GM19372 (cell line): Measurements from ENCODE around the gene PKHD1.

ENCODE experiments used
- ATAC-seq: cut with Tn5 transposase; IDR thresholded peaks from one replicate; pipeline ENCODE4 v1.9.1; 2021; ENCODE audit warnings: mild to moderate bottlenecking, low read depth, moderate library complexity; ENCODE audit not compliant: unreplicated experiment

Gene PKHD1, protein sequence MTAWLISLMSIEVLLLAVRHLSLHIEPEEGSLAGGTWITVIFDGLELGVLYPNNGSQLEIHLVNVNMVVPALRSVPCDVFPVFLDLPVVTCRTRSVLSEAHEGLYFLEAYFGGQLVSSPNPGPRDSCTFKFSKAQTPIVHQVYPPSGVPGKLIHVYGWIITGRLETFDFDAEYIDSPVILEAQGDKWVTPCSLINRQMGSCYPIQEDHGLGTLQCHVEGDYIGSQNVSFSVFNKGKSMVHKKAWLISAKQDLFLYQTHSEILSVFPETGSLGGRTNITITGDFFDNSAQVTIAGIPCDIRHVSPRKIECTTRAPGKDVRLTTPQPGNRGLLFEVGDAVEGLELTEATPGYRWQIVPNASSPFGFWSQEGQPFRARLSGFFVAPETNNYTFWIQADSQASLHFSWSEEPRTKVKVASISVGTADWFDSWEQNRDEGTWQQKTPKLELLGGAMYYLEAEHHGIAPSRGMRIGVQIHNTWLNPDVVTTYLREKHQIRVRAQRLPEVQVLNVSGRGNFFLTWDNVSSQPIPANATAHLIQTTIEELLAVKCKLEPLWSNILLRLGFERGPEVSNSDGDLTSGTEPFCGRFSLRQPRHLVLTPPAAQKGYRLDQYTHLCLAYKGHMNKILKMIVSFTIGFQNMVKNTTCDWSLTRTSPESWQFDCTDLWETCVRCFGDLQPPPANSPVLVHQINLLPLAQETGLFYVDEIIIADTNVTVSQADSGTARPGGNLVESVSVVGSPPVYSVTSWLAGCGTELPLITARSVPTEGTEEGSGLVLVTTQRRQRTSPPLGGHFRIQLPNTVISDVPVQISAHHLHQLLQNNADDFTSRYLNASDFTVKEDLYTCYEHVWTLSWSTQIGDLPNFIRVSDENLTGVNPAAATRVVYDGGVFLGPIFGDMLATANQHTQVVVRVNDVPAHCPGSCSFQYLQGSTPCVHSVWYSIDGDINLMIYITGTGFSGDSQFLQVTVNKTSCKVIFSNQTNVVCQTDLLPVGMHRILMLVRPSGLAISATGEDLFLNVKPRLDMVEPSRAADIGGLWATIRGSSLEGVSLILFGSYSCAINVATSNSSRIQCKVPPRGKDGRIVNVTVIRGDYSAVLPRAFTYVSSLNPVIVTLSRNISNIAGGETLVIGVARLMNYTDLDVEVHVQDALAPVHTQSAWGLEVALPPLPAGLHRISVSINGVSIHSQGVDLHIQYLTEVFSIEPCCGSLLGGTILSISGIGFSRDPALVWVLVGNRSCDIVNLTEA (N-terminal part only)

DNA sequence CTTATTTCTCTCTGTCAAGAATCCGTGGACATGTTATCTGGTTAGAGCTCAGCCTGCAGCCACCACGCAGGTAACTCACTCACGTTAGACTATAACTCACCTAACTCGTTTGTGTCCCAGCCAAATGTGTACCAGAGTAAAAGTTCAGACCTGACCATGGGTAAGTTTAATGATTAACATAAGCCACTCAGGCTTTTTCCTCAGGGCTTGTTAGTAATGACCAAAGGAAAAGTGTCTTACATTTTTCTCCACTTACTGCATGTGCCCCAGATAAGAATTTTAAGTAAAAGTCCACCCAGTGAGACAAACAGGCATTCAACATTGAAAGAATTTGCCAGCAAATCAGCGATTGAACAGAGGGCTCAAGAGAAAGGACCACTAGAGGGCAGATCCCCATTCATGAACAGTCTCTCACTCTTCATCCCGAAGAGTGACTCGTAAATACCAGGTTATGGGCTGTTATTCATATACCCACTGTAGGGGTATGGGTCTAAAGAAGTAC lies at the start of gene PKHD1:
Gene PKHD1 (minus strand): TSS at position 116 of the 502 bp plus-strand sequence. CDS start 2,680 bp downstream, outside the sequence.
- ATAC-seq: no peak

DNA sequence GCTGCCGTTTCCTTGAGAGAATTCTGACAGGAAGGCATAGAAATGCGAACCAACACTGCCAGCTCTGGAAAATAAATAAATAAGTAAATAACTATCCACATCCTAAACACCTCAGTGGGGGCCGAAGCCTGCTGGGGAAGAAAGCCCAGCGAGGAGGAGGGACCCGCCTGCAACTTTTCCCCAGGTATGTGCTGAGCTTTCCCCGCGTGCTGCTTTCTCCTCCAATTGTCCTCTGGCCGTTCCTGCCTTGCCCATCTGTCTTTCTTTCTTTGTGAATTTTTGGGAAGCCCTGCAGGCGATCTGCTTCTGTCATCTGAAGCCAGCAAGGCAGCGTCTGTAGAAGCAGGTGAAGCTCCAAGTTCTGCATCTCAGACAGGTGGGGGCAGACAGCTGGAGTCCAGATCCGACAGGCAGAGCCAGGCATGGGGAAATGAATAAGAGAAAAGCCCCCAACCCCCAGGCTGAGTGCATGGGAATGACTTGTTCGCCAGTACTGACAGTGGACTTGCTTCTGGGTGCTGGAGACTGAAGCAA lies 49.6 kb upstream of the PKHD1 start:
- no peak for ATAC-seq

DNA sequence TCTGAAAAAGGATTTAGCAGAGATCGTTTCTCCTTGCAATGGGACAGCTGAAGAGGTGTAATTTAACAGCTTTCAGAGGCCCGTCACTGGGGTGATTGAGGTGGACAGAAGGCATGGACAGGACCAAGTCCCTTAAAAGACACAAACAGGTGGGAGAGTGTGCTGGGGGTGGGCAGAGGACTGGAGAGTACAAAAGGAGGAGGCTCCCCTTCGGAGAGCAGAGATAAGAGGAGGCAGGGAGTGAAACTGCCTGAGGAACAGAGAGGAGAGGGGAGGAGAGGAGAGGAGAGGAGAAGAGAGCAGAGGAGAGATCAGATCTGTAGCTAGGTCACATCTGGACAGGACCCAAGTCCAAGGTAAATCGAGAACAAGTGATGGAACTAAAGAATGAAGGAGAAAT lies 48.6 kb upstream of the PKHD1 start:
- ATAC-seq: no peak

DNA sequence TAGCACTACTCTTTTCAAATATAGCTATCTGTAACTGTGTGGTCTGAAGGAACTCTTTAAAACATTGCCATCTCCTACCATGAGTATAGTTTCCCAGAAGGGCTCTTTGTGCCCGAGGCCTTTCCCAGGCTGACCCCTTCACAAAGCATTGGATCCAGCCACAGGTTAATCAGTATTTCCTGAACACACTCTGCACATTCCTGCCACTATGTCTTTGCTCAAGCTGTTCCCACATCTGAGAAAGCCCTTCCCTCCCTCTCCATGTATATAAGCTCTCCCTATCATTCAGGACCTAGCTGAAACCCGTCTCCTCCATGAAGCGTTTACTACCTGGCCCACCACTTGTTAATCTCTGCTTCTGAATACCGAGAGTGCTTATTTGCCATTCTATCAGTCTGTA lies 47.8 kb upstream of the PKHD1 start:
- no peak for ATAC-seq

DNA sequence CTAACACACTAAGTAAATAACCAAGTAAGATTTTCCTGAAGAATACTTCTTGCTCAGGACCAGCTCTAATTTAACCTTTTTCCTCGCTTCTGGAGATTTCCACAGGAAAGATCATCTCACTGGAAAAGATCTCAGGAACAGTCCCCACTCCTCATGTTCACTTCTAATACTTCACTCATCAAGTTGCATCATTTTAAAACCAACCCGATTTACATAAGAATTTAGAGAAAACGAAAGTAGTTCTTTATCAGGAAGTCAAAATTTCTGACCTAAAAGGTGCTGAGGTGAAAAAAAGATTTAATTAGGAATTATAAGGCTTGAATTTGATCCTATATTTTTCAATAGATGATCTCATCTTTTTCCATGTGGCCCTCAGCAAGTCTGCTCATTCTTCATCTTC lies 46.6 kb upstream of the PKHD1 start:
- ATAC-seq: no peak

DNA sequence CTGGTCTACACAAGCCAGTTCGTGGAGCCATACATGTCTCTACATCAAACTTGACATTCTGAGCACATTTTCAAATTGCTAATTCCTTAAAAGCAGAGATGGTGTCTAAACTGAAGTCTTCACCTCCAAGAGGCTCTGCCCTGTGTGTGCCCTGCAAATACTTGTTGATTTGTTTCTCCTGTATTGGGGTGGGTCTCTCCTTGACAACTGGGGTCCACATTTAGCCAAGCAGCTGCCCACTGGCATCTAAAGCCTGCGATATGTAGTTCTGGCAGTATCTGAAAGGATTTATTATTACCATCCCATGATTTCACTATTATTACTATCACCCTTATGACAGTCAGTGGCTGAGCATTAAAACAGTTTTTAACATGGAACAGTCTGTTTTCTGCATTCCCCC lies 45.9 kb upstream of the PKHD1 start:
- ATAC-seq: no peak

DNA sequence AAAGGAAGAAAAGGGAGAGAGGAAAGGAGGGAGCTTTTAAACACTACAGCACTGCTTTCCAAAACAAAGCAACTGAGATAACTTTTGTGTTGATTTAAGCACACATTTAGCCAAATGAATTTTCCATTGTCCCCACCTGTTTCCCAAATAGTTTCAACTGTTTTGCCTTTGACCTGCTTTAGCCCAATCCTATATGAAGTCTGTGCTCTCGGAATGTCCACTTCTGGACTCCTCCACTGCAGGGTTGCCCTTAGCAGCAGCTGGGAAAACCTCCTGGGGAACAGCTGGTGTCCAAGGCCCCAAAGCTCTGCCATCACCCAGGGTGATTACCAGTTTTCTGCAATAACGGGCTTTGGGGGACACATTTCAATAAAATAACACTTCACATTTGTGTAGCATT lies 44.9 kb upstream of the PKHD1 start:
- no peak for ATAC-seq

DNA sequence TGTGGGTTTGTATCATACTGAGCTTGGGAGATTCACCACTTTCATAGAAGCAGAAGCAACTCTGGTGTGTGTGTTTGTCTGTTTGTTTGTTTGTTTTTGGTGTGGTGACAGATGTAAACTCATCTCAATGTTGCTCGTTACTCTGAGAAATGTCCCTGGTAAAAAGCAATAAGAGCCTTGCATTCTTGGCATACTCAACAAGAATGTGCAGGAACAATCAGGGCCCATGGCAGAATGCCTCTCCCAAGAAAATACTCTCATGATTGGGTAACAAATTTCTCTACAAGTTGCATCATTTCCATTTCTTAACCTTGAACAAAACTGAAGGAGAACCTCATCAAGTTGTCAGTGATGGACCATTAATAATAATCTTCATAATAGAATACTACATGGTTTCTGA lies 43.0 kb upstream of the PKHD1 start:
- no peak for ATAC-seq

DNA sequence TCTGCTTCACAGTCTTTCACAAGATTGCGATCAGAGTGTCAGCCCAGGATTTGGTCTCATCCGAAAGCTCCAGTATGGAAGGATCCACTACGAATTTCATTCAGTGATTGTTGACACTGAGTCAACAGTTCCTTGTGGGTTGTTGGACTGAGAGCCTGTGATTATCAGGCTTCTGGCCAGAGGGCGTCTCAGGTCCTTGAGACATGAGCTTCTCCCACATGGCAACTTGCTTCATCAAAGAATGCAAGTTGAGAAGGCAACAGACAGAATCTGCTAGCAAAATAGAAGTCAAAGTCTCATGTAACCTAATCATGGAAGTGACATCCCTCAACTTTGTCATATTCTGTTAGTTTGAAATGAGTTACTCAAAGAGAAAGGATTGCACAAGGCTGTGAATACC lies 40.5 kb upstream of the PKHD1 start:
- no peak for ATAC-seq

DNA sequence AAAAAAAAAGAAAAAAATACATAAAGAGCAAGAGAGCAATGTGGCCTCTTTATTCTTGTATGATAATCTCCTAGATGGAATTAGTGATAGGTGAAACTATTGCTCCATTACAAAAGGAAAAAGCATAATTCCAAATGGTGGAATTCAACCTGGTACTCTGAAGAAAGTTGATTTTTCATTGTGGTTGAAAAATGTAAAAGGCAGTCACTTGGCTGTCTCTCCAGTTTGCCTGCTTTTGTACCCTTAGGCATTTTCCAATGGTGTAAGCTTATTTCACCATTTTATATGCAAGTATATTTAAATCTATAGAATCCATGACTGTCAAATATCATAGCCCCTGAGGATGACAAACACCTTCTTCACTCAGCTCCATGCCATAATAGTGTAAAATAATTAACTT lies 38.8 kb upstream of the PKHD1 start:
- no peak for ATAC-seq

DNA sequence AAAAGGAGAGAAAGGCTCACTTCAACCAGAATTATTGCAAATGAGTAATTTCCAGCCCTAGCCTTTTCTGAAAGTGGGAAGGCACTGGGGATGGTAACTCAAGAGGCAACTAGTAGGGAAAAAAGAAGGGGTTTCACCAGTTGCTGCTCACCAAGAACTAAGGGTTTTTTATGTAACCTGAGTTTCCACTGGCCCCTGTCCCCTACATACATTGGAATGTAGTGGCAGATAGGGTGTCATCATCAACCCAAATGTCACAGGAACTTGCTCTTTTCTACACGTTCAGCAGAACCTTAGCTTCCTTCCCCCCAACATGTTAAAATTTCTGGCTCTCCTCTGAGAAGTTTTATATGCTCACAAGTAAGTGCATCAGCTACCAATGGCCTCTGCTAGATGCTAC lies 38.2 kb upstream of the PKHD1 start:
- no peak for ATAC-seq

DNA sequence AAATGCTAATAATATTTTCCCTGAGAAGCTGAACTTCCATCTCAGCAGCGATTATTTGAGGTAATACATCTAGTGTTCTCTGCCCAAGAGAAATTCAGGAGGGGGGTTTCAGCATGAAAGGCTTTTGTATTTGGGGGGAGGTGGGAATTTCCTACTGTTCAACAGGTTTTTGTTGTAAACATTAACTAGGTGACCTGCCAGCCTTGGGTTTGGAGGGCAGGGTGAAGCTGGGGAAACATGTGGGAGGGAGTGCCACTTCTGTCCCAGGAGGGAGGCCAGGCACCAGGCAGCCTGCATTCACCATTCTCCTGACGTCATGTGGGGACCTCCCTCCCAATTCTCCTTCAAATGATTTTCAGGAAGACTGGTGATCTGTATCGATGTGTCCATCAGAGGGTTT lies 37.7 kb upstream of the PKHD1 start:
- ATAC-seq: no peak

DNA sequence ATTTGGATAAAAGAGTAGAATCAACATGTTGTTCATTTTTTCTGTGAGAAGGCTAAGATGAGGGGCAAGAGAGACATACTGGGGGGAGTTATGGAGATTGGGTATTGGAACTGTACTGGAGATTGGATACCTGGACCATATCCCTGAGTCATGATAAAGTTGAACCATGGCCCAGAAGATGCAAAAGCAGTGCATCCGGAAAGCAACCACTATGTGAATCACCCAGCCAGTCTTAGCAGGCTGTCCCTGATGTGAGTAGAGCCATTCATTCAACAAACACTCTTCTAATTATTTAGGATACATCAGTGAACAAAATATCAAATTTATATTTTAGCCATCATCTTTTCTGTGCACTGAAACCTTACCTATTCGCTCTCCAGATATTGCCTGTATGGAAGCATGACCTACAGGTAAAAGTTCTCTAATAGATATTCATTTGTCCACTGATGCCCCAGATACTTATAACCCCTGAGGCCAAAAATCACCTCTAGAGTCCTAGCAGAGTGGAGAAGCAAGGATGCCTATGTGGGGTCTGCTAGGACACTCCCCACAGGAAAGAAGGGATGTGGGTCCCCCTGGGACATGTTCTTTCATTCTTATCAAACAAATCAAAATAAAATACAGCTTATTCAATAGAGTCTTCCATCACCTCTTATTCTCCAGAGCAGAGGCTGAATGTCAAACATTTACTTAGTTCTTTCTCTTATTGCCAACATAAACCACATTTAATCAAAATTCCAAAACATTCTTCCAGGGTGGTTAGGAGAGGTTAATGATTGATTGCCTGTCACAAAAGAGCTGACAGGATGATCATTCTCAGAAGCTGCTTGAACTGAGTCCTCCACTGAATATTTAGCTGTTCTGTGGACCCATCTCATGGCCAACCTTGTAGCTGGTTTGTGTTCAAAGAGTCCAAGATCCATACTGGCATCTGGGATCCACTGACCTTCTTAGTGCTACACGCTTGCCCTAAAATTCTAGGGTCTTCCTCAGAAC lies 37.0 kb upstream of the PKHD1 start:
- no peak for ATAC-seq

DNA sequence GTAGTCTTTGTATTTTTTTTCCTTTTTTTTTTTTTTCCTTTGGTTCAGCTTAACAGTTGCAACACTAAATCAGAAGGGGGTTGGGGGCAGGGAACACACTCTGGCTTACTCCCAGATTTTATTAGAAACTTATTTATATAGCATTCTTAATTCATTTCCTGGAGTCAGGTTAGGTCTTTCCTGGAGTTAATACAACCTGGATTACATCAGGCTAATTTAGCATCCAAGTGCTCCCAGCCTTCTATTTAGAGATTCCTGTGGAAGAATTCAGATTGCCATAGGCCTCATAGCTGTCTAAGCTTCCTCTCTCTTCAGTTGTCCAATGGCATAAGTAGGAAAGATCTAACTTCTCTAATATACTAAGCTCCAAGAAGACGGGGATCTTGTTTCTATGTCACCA lies 35.8 kb upstream of the PKHD1 start:
- no peak for ATAC-seq

DNA sequence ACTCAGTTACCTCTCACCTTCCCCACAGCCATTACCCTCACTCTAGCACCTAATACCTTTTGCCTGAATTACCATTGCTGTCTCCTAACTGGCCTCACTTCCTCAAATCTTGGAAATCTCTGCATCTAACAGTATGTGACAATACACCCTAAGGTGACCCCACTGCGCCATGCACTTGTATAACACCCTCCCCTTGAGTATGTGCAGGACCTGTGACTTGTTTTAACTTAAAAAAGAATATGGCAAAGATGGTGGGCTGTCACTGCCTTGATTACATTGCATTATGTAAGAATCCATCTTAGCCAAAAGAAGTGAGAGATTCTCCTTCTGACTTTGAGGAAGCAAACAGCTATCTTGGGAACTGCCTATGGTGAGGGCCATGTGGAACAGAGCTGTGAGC lies 29.9 kb upstream of the PKHD1 start:
- no peak for ATAC-seq

DNA sequence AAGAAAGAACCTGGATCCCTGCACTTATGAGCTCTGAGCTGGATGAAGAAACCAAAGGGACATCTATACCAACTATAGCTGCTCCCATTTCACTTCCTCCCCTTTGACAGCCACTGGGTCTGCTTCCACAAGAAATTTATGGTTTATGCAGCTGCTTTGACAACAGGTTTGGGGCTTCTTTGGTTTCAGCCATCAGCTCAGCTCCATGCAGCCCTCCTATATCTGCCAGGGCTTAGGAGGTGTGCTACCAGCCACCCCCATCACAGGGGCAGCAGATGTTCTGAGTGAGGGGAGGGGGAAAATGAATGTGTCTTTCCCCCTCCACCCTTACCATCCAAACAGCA lies 29.2 kb upstream of the PKHD1 start:
- no peak for ATAC-seq

DNA sequence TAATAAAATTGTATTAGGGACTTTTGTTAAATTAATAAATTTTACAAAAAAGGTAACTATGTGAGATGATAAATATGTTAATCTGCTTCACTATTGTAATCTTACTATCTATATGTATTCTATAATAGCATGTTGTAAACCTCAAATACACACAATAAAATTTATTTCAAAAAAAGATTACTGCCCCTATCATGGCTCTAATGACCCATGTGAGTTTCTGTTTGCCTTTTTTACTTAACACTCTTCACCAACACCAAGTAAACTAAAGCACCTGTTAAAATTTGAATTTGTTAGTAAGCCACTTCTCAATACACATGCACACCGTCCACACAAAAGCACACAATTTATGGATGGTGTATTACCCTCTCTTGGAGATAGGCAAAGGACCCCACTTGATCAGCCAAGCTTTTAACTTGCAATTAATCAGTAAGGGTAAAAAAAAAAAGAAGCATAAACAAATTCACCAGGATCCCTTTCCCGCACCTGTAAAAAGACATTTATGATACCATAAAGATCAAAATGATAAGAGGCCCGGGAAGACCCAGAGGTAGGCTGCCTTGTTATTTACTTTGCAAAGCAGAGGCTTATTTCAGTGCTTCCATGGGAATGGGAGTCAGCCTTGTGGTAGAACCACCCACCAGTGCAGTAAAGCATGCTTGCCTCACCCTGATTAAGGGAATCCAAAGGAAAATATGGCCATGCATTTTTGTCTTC lies 28.6 kb upstream of the PKHD1 start:
- no peak for ATAC-seq

DNA sequence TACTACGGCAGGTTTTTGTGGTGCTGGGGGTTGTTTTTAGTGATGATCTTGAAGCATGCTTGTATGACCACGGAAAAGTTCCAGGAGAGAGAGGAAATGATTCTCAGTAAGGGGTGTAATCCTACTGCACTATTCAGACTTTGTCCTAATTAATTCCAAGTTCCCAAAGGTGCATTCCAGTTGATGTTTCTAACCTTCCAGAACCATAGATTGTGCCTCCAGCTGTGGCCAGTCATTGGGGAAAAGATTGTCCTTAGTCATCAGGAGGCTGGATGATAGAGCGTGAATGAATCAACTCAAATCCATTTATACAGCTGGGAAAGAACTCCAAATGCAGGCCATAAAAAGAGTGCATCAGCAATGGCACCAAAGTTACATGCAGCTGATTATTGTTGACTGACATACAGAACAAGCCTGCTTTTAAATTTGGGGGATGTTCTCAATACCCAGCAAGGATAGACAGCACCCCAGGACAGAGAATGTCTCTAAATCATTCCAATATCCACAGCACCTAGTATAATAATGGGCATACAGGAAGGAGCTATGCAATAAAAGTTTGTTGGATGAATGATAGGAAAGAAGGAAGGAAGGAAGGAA lies 27.8 kb upstream of the PKHD1 start:
- ATAC-seq: no peak
